H9 (cell line): ENCODE measurements around the gene SIPA1L3. TPM values are rescaled to one million over a fixed set of nuclear protein-coding genes. Genes with fewer than 3 reads are reported as not detected.

Source experiments
- DNase-seq: peaks from one replicate; pipeline ENCODE4 v3.0.0-alpha.2; 2017
- H2AFZ ChIP-seq: one replicate; pipeline ENCODE4 v1.6.1; 2013; ENCODE audit warnings: mild to moderate bottlenecking, low read length, control low read depth, moderate library complexity
- H2AK5ac ChIP-seq: 2 replicates; pipeline ENCODE4 v1.6.1; 2013; ENCODE audit warnings: low read length, control low read depth, mixed read lengths; ENCODE audit not compliant: insufficient read length
- H2BK120ac ChIP-seq: one replicate; pipeline ENCODE4 v1.6.1; 2013; ENCODE audit warnings: low read depth, mild to moderate bottlenecking, low read length, control low read depth, inconsistent platforms; ENCODE audit not compliant: poor library complexity, severe bottlenecking
- H2BK12ac ChIP-seq: 2 replicates; pipeline ENCODE4 v1.6.1; 2013; ENCODE audit warnings: low read length, control low read depth, mixed read lengths, low read depth; ENCODE audit not compliant: insufficient read length
- H2BK15ac ChIP-seq: 2 replicates; pipeline ENCODE4 v1.6.1; 2013; ENCODE audit warnings: low read depth, low read length, control low read depth
- H2BK20ac ChIP-seq: one replicate; pipeline ENCODE4 v1.6.1; 2013; ENCODE audit warnings: low read depth, mild to moderate bottlenecking, low read length, control low read depth, inconsistent platforms; ENCODE audit not compliant: poor library complexity, severe bottlenecking
- H2BK5ac ChIP-seq: 2 replicates; pipeline ENCODE4 v1.6.1; 2013; ENCODE audit warnings: low read length, control low read depth, mixed read lengths; ENCODE audit not compliant: insufficient read length
- H3K14ac ChIP-seq: 2 replicates; pipeline ENCODE4 v1.6.1; 2013; ENCODE audit warnings: low read length, control low read depth; ENCODE audit not compliant: insufficient read depth
- H3K18ac ChIP-seq: 2 replicates; pipeline ENCODE4 v1.6.1; 2013; ENCODE audit warnings: low read depth, mild to moderate bottlenecking, mixed read lengths, low read length, control low read depth; ENCODE audit not compliant: insufficient read length
- H3K23ac ChIP-seq: 2 replicates; pipeline ENCODE4 v1.6.1; 2013; ENCODE audit warnings: low read length, control low read depth, mixed read lengths, low read depth; ENCODE audit not compliant: insufficient read length
- H3K23me2 ChIP-seq: 2 replicates; pipeline ENCODE4 v1.6.1; 2013; ENCODE audit warnings: low read depth, mild to moderate bottlenecking, mixed read lengths, low read length, control low read depth; ENCODE audit not compliant: insufficient read length, poor library complexity, severe bottlenecking
- H3K27ac ChIP-seq: 2 replicates; pipeline ENCODE4 v1.5.1; 2013; ENCODE audit warnings: low read length, control low read depth, mixed read lengths, low read depth; ENCODE audit not compliant: insufficient read length
- H3K27me3 ChIP-seq: 2 replicates; pipeline ENCODE4 v1.6.1; 2013; ENCODE audit warnings: low read length, control low read depth, inconsistent platforms; ENCODE audit not compliant: insufficient read depth
- H3K4ac ChIP-seq: 2 replicates; pipeline ENCODE4 v1.6.1; 2013; ENCODE audit warnings: low read depth, mild to moderate bottlenecking, control low read depth, inconsistent platforms, low read length, moderate library complexity
- H3K4me1 ChIP-seq: 2 replicates; pipeline ENCODE4 v1.6.1; 2013; ENCODE audit warnings: low read length, control low read depth, inconsistent platforms; ENCODE audit not compliant: insufficient read depth
- H3K4me2 ChIP-seq: 2 replicates; pipeline ENCODE4 v1.6.1; 2013; ENCODE audit warnings: low read length, control low read depth, mixed read lengths; ENCODE audit not compliant: insufficient read length, insufficient read depth
- H3K56ac ChIP-seq: 2 replicates; pipeline ENCODE4 v1.6.1; 2013; ENCODE audit warnings: low read depth, mild to moderate bottlenecking, mixed read lengths, low read length, control low read depth; ENCODE audit not compliant: insufficient read length
- H3K79me1 ChIP-seq: 2 replicates; pipeline ENCODE4 v1.6.1; 2013; ENCODE audit warnings: low read depth, mild to moderate bottlenecking, moderate library complexity, low read length, control low read depth, inconsistent platforms; ENCODE audit not compliant: insufficient read depth, poor library complexity, severe bottlenecking
- H3K79me2 ChIP-seq: 2 replicates; pipeline ENCODE4 v1.6.1; 2013; ENCODE audit warnings: low read length, control low read depth, inconsistent platforms; ENCODE audit not compliant: insufficient read depth
- H3K9ac ChIP-seq: 2 replicates; pipeline ENCODE4 v1.6.1; 2013; ENCODE audit warnings: low read length, control low read depth, mixed read lengths; ENCODE audit not compliant: insufficient read length; ENCODE audit errors: extremely low read depth
- H3K9me3 ChIP-seq: one replicate; pipeline ENCODE4 v1.6.1; 2013; ENCODE audit warnings: low read depth, low read length, inconsistent platforms; ENCODE audit not compliant: control insufficient read depth
- H3T11ph ChIP-seq: one replicate; pipeline ENCODE4 v1.6.1; 2013; ENCODE audit warnings: mild to moderate bottlenecking, low read length, control low read depth, inconsistent platforms
- H4K20me1 ChIP-seq: one replicate; pipeline ENCODE4 v1.6.1; 2013; ENCODE audit not compliant: control insufficient read depth, insufficient read length, insufficient read depth
- H4K5ac ChIP-seq: 2 replicates; pipeline ENCODE4 v1.6.1; 2013; ENCODE audit warnings: low read depth, mild to moderate bottlenecking, mixed read lengths, low read length, control low read depth; ENCODE audit not compliant: insufficient read length
- H4K8ac ChIP-seq: replicated peaks from 2 replicates; pipeline ENCODE4 v1.6.1; 2013; ENCODE audit warnings: low read length, control low read depth, mixed read lengths, low read depth; ENCODE audit not compliant: insufficient read length
- H4K91ac ChIP-seq: 2 replicates; pipeline ENCODE4 v1.6.1; 2013; ENCODE audit warnings: low read depth, mild to moderate bottlenecking, moderate library complexity, mixed read lengths, low read length, control low read depth; ENCODE audit not compliant: insufficient read length
- H3K27ac Mint-ChIP-seq, 3 experiments: 2 replicates in 2 of 3; 3 replicates in 1 of 3; pipeline ENCODE4 v1.8.0; 2020 to 2021; ENCODE audit warnings: mixed read lengths in 3 of 3, mild to moderate bottlenecking in 1 of 3, moderate library complexity in 1 of 3
- H3K27me3 Mint-ChIP-seq: 2 replicates; pipeline ENCODE4 v1.8.0; 2021; ENCODE audit warnings: low read depth, mild to moderate bottlenecking, moderate library complexity, mixed read lengths
- H3K36me3 Mint-ChIP-seq, 3 experiments: 2 replicates in 2 of 3; 3 replicates in 1 of 3; pipeline ENCODE4 v1.8.0; 2020 to 2021; ENCODE audit warnings: low read depth in 3 of 3, mixed read lengths in 3 of 3; ENCODE audit not compliant: insufficient read depth in 1 of 3
- H3K4me1 Mint-ChIP-seq, 2 experiments: 2 replicates each; pipeline ENCODE4 v1.8.0; 2020; ENCODE audit warnings: mixed read lengths in 2 of 2
- H3K4me3 Mint-ChIP-seq, 2 experiments: 2 replicates in 1 of 2; 3 replicates in 1 of 2; pipeline ENCODE4 v1.8.0; 2020 to 2021; ENCODE audit warnings: mild to moderate bottlenecking in 2 of 2, mixed read lengths in 2 of 2, moderate library complexity in 1 of 2
- H3K9me3 Mint-ChIP-seq, 2 experiments: 2 replicates in 1 of 2; 3 replicates in 1 of 2; pipeline ENCODE4 v1.8.0; 2020; ENCODE audit warnings: mild to moderate bottlenecking in 2 of 2, mixed read lengths in 2 of 2, moderate library complexity in 1 of 2
- CTCF ChIP-seq: fragments of 200-600 bp; sonication (generic); conservative IDR thresholded peaks from 3 replicates; pipeline ENCODE4 v1.8.0; 2021; ENCODE audit warnings: antibody characterized with exemption, mild to moderate bottlenecking
- WGBS: extraction: QIAGEN DNeasy Blood & Tissue Kit; methylation state at CpG from one replicate; pipeline ENCODE4 v1.1.7; 2013; ENCODE audit warnings: missing lambda C conversion rate, low lambda C conversion rate, mixed read lengths; ENCODE audit not compliant: insufficient read length; ENCODE audit errors: extremely low coverage; 5-methylcytosine and 5-hydroxymethylcytosine counted together
- total RNA-seq: library from RNA; stranded (reverse); gene quantifications from 2 replicates; pipeline ENCODE4 v1.2.1, GENCODE V29; 2021

SIPA1L3 gene
- total RNA-seq, 1 experiment from 2014 or later: 40.1 TPM

DNA sequence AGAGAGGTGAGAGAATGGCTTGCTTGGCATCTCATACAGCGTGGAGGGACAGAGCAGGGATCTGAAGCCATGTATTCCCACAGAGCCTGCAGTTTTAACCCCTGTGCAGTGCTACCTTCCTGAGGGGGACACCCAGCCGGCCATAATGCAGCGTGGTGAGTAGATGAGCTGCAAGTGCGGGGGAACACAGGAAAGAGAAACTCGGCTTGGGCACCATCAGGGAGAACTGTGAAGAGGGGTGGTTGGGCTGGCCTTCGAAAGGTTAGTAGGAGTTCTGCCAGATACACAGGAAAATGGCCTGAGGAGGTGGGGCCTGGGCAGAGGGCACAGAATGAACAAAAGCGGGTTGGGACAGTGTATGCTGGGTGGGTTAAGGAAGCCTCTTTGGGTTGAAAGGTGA is 88.3 kb downstream of the SIPA1L3 start:
- no peak overlapping the region for H3K4ac ChIP-seq
- no peaks in the 10 kb centered on the region for H3K79me1 ChIP-seq
- H2BK15ac ChIP-seq: no peak overlapping the region
- H2AK5ac ChIP-seq: no peak overlapping the region
- H3K27ac ChIP-seq: no peak overlapping the region
- WGBS: no CpG with 5 or more reads among the region's 7 CpGs
- no peak overlapping the region for H4K91ac ChIP-seq
- no peak overlapping the region for H4K5ac ChIP-seq
- TF ChIP-seq CTCF: no peak
- H3T11ph ChIP-seq: no peak overlapping the region
- H3K23ac ChIP-seq: no peak overlapping the region
- H3K4me1 ChIP-seq: peaks cover 4% of the 10 kb centered on the region; the same call in 1 of the 2 replicates
- H2BK120ac ChIP-seq: no peak overlapping the region
- H3K27me3 Mint-ChIP-seq: no peaks in the 10 kb centered on the region; the same call in 1 of the 2 replicates
- H3K4me3 Mint-ChIP-seq: no peak overlapping the region
- H3K36me3 Mint-ChIP-seq: peaks cover 0 to 15% (median 6%) of the 10 kb centered on the region in 3 experiments; a peak in 3 of 7 replicates
- H3K9me3 ChIP-seq: no peaks in the 10 kb centered on the region
- no peak overlapping the region for H2BK5ac ChIP-seq
- no peak overlapping the region for H3K14ac ChIP-seq
- H3K4me1 Mint-ChIP-seq: peaks cover 33 to 42% of the 10 kb centered on the region in 2 experiments
- H3K27ac Mint-ChIP-seq: peak overlapping the region in 2 of 3 experiments; percentile 57 to 67; a peak in 3 of 7 replicates
- H4K8ac ChIP-seq: no peak overlapping the region
- H2BK20ac ChIP-seq: no peak overlapping the region
- no peak overlapping the region for H3K4me2 ChIP-seq
- DNase-seq: no peak
- no peaks in the 10 kb centered on the region for H4K20me1 ChIP-seq
- no peaks in the 10 kb centered on the region; the same call in 1 of the 2 replicates for H3K79me2 ChIP-seq
- no peak overlapping the region for H2AFZ ChIP-seq
- H3K18ac ChIP-seq: no peak overlapping the region
- no peaks in the 10 kb centered on the region; the same call in 1 of the 2 replicates for H3K27me3 ChIP-seq
- no peaks in the 10 kb centered on the region for H3K23me2 ChIP-seq
- H3K9me3 Mint-ChIP-seq: peaks cover 0 to 2% of the 10 kb centered on the region in 2 experiments; a peak in 1 of 5 replicates
- no peak overlapping the region for H3K56ac ChIP-seq
- H2BK12ac ChIP-seq: no peak overlapping the region
- H3K9ac ChIP-seq: no peak overlapping the region
